Endodermal cell (in vitro differentiated cells): ENCODE results near the gene ADGRG6. TPM values are rescaled to one million over a fixed set of nuclear protein-coding genes. Genes with fewer than 3 reads are reported as not detected.

Experiments
- DNase-seq: peaks from one replicate; pipeline ENCODE4 v3.0.0-alpha.2; 2017
- H3K27ac ChIP-seq: 2 replicates; pipeline ENCODE4 v1.5.1; 2013; ENCODE audit warnings: mild to moderate bottlenecking, low read depth, low read length, moderate library complexity
- H3K27me3 ChIP-seq: 2 replicates; pipeline ENCODE4 v1.6.1; 2013; ENCODE audit warnings: mild to moderate bottlenecking, low read length, moderate library complexity; ENCODE audit not compliant: insufficient read depth, control insufficient read depth, poor library complexity, severe bottlenecking
- H3K36me3 ChIP-seq: 2 replicates; pipeline ENCODE4 v1.7.0; 2013; ENCODE audit warnings: mild to moderate bottlenecking, low read length, moderate library complexity; ENCODE audit not compliant: control insufficient read depth, insufficient read depth
- H3K4me1 ChIP-seq: one replicate; pipeline ENCODE4 v1.7.0; 2013; ENCODE audit warnings: low read length; ENCODE audit not compliant: control insufficient read depth, insufficient read depth
- H3K4me3 ChIP-seq: 2 replicates; pipeline ENCODE4 v1.5.1; 2013; ENCODE audit warnings: mild to moderate bottlenecking, low read length, moderate library complexity
- H3K9ac ChIP-seq: 2 replicates; pipeline ENCODE4 v1.6.1; 2013; ENCODE audit warnings: mild to moderate bottlenecking, low read length, moderate library complexity; ENCODE audit not compliant: poor library complexity, severe bottlenecking; ENCODE audit errors: extremely low read depth
- H3K9me3 ChIP-seq: 2 replicates; pipeline ENCODE4 v1.6.1; 2013; ENCODE audit warnings: mild to moderate bottlenecking, low read length, moderate library complexity; ENCODE audit not compliant: control insufficient read depth
- H3K27ac Mint-ChIP-seq: 2 replicates; pipeline ENCODE4 v1.8.0; 2020; ENCODE audit warnings: mixed read lengths
- H3K27me3 Mint-ChIP-seq: 2 replicates; pipeline ENCODE4 v1.8.0; 2021; ENCODE audit warnings: mild to moderate bottlenecking, mixed read lengths; ENCODE audit not compliant: insufficient read depth
- H3K36me3 Mint-ChIP-seq: 2 replicates; pipeline ENCODE4 v1.8.0; 2020; ENCODE audit warnings: low read depth, mixed read lengths
- H3K4me1 Mint-ChIP-seq: 2 replicates; pipeline ENCODE4 v1.8.0; 2020; ENCODE audit warnings: mixed read lengths
- H3K4me3 Mint-ChIP-seq: 2 replicates; pipeline ENCODE4 v1.8.0; 2020; ENCODE audit warnings: mild to moderate bottlenecking, moderate library complexity, mixed read lengths
- H3K9me3 Mint-ChIP-seq: 2 replicates; pipeline ENCODE4 v1.8.0; 2020; ENCODE audit warnings: mild to moderate bottlenecking, mixed read lengths
- CTCF ChIP-seq: fragments of 200-600 bp; sonication (generic); conservative IDR thresholded peaks from 2 replicates; pipeline ENCODE4 v1.5.0; 2021; ENCODE audit warnings: antibody characterized with exemption, mild to moderate bottlenecking
- WGBS, 2 experiments: methylation state at CpG; one replicate each; pipeline versions ENCODE4 v1.1.5 to v1.1.7; 2013; ENCODE audit warnings: missing lambda C conversion rate in 2 of 2, mixed read lengths in 1 of 2; ENCODE audit not compliant: insufficient coverage in 1 of 2, insufficient read length in 1 of 2; 5-methylcytosine and 5-hydroxymethylcytosine counted together
- total RNA-seq, 2 donors: library from RNA; stranded (reverse); fragmentation: NEBNext Ultra II Directional in 1 of 2; extraction: Animal tissue kit (Norgen Biotek cat#: 25700) in 1 of 2; gene quantifications; 2 replicates in 1 of 2; 3 replicates in 1 of 2; pipeline ENCODE4 v1.2.1, GENCODE V29; 2021

Gene ADGRG6
- total RNA-seq, 2 donors from 2014 or later: 20.4 to 26.8 TPM

DNA sequence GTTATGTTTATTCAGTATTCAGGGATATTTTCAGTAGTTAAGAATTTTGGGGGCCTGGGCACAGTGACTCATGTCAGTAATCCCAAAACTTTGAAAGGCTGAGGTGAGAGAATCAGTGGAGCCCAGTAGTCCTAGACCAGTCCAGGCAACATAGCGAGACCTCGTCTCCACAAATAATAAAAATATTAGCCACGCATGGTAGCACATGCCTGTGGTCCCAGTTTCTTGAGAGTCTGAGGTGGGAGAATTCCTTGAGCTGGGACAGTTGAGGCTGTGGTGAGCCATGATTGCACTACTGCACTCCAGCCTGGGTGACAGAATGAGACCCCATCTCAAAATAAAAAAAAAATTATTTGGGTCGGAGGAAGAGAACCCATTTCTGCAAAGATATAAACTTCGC lies 20.3 kb downstream of the ADGRG6 start:
- H3K9ac ChIP-seq: no peak overlapping the region
- no peaks in the 10 kb centered on the region for H3K36me3 ChIP-seq
- H3K4me3 ChIP-seq: no peak overlapping the region
- H3K27me3 ChIP-seq: no peaks in the 10 kb centered on the region
- peaks cover 22% of the 10 kb centered on the region for H3K4me1 Mint-ChIP-seq
- TF ChIP-seq CTCF: no peak
- H3K9me3 ChIP-seq: no peaks in the 10 kb centered on the region
- no peaks in the 10 kb centered on the region for H3K4me1 ChIP-seq
- DNase-seq: no peak
- no peaks in the 10 kb centered on the region for H3K27me3 Mint-ChIP-seq
- no peak overlapping the region for H3K27ac Mint-ChIP-seq
- no peak overlapping the region for H3K4me3 Mint-ChIP-seq
- H3K27ac ChIP-seq: no peak overlapping the region
- no peaks in the 10 kb centered on the region for H3K9me3 Mint-ChIP-seq
- no peaks in the 10 kb centered on the region for H3K36me3 Mint-ChIP-seq
- WGBS, 2 experiments: 93 to 98% methylated on average over 2 to 5 of the region's 5 CpGs

DNA sequence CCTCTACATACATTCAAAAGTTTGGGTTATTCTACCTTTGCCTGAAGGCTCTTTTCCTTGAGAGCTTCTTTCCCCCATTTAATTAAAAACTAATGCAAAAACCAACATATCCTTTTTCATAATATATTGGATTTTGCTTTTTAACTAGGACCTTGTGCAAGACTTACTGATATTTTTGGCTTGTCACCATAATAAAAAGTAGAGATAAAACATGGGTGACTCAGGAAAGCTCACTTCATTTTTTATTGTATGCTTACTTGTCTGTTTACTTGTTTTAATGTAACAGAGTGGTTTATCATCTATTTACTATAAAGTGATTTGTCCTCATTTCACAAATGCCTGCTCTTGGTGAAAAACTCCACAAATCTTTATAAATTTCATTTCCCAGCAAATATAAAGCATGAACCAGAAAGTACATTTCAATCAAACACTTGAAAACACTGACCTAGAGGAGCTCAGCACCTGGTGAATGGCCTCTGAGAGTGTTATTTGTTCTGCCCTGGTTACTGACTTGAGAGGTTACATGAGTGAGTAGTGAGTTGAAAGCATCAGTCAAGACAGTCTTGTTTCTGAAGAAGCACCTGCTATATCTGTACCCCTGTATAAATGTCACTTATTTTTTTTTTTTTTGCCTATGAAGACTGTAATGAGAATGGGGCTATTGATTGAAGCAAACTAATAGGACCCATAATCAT lies 20.8 kb downstream of the ADGRG6 start:
- Mint-ChIP-seq H3K27ac (no peak overlapping the region), H3K9me3 (no peaks in the 10 kb centered on the region)
- no peak for TF ChIP-seq CTCF

DNA sequence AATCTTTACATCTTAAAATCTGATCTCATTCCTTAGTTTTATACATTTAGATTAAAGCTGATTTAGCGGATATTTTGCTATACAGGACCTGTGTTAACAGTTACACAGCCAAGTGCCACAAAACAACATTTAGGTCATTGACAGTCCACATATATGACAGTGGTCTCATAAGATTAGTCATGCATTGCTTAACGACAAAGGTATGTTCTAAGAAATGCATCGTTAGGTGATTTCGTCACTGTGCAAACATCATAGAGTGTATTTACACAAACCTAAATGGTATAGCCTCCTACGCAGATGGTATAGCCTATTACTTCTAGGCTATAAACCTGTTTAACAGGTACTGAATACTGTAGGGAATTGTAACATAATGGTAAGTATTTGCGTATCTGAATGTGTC lies 21.6 kb downstream of the ADGRG6 start:
- no peaks in the 10 kb centered on the region for H3K27me3 ChIP-seq
- H3K9me3 ChIP-seq: no peaks in the 10 kb centered on the region
- Mint-ChIP-seq H3K27me3 (no peaks in the 10 kb centered on the region), H3K27ac (no peak overlapping the region), H3K36me3 (no peaks in the 10 kb centered on the region), H3K4me3 (no peak overlapping the region), H3K9me3 (no peaks in the 10 kb centered on the region), H3K4me1 (peaks cover 20% of the 10 kb centered on the region)
- no peak overlapping the region for H3K9ac ChIP-seq
- H3K36me3 ChIP-seq: no peaks in the 10 kb centered on the region
- no peaks in the 10 kb centered on the region for H3K4me1 ChIP-seq
- TF ChIP-seq CTCF: no peak
- no peak for DNase-seq
- H3K27ac ChIP-seq: no peak overlapping the region
- WGBS, 2 experiments: 87 to 91% methylated on average over 4 to 6 of the region's 6 CpGs
- no peak overlapping the region for H3K4me3 ChIP-seq

More for the DNA sequence above, 20.8 kb downstream of the ADGRG6 start:
- Histone ChIP-seq H3K36me3 (no peaks in the 10 kb centered on the region), H3K4me1 (no peaks in the 10 kb centered on the region), H3K27ac (no peak overlapping the region), H3K9me3 (no peaks in the 10 kb centered on the region), H3K9ac (no peak overlapping the region), H3K4me3 (no peak overlapping the region), H3K27me3 (no peaks in the 10 kb centered on the region)
- no peak for DNase-seq
- H3K4me1 Mint-ChIP-seq: peaks cover 20% of the 10 kb centered on the region
- H3K4me3 Mint-ChIP-seq: no peak overlapping the region
- no peaks in the 10 kb centered on the region for H3K36me3 Mint-ChIP-seq
- H3K27me3 Mint-ChIP-seq: no peaks in the 10 kb centered on the region
